Uterus (tissue), 4 donors: ENCODE measurements around the gene SH3BP2. TPM values are rescaled to one million over a fixed set of nuclear protein-coding genes. Genes with fewer than 3 reads are reported as not detected.

Experiments
- DNase-seq, 2 donors: peaks; one replicate each; pipeline ENCODE4 v3.0.0-alpha.2; 2019 to 2020
- H3K27ac ChIP-seq, 2 donors: fragments of 200-600 bp; sonication (generic); 1 replicate in 1 of 2; 2 replicates in 1 of 2; pipeline ENCODE4 v1.5.1; 2016 to 2018
- H3K27me3 ChIP-seq, 2 donors: fragments of 200-600 bp; sonication (generic); one replicate each; pipeline ENCODE4 v1.5.1; 2018 to 2019; ENCODE audit warnings: control low read depth in 1 of 2
- H3K36me3 ChIP-seq, 2 donors: fragments of 200-600 bp; sonication (generic); one replicate each; pipeline ENCODE4 v1.5.1; 2019; ENCODE audit warnings: control low read depth in 1 of 2
- H3K4me1 ChIP-seq, 2 donors: fragments of 200-600 bp; sonication (generic); one replicate each; pipeline ENCODE4 v1.5.1; 2018 to 2019; ENCODE audit warnings: control low read depth in 1 of 2
- H3K4me3 ChIP-seq, 2 donors: fragments of 200-600 bp; sonication (generic); 1 replicate in 1 of 2; 2 replicates in 1 of 2; pipeline ENCODE4 v1.5.1; 2018 to 2019; ENCODE audit warnings: mild to moderate bottlenecking in 1 of 2
- H3K9me3 ChIP-seq, 2 donors: fragments of 200-600 bp; sonication (generic); one replicate each; pipeline ENCODE4 v1.5.1; 2019; ENCODE audit warnings: control low read depth in 1 of 2
- CTCF ChIP-seq, 4 experiments: fragments of 200-600 bp in 2 of 4; fragments of 450-650 bp in 2 of 4; sonication (generic) in 2 of 4; IDR thresholded peaks; one replicate each; pipeline ENCODE4 v1.5.1; 2016 to 2019; ENCODE audit warnings: antibody characterized with exemption in 4 of 4, mild to moderate bottlenecking in 2 of 4, moderate library complexity in 1 of 4
- POLR2A ChIP-seq, 2 donors: fragments of 450-650 bp; IDR thresholded peaks; one replicate each; pipeline ENCODE4 v1.6.1; 2016; ENCODE audit warnings: antibody characterized with exemption in 2 of 2, mild to moderate bottlenecking in 1 of 2, moderate library complexity in 1 of 2
- intact Hi-C: fragments of 100-400 bp; cut with DNase I; formaldehyde crosslinking; loops from one replicate; pipeline ENCODE4 v1.15.1; 2023; ENCODE audit warnings: low total_unique reads
- total RNA-seq, 4 donors: library from RNA; depleted of rRNA in 3 of 4; stranded (reverse); fragments of >200 nt in 3 of 4; gene quantifications; one replicate each; pipeline versions ENCODE4 v1.1.0 to v1.2.4, GENCODE V29; 2014 to 2023
- donor health status: DM: yes; HTN: yes; CAD: no.

SH3BP2 gene
- total RNA-seq, 4 donors from 2014 or later: 6.4 to 50.0 (median 29.3) TPM

GRCh38 chr4:2804449-2804972 is 11.6 kb downstream of the SH3BP2 start:
- no peak for DNase-seq
- Histone ChIP-seq H3K27ac (no peak overlapping the region), H3K36me3 (no peaks in the 10 kb centered on the region), H3K4me1 (peaks cover 0 to 15% of the 10 kb centered on the region in 2 donors), H3K4me3 (no peak overlapping the region), H3K27me3 (no peaks in the 10 kb centered on the region), H3K9me3 (no peaks in the 10 kb centered on the region)
- intact Hi-C loops: no loop called here
- TF ChIP-seq POLR2A (IDR thresholded peaks at IDR 0.05): no peak
- TF ChIP-seq CTCF (IDR thresholded peaks at IDR 0.05): no peak

GRCh38 chr4:2804973-2805501 is 12.2 kb downstream of the SH3BP2 start:
- peaks cover 0 to 15% of the 10 kb centered on the region in 2 donors for H3K4me1 ChIP-seq
- H3K9me3 ChIP-seq: no peaks in the 10 kb centered on the region
- no peak for DNase-seq
- intact Hi-C loops: no loop called here
- peak overlapping the region in 1 of 2 donors; percentile 30 for H3K27ac ChIP-seq
- no peak for TF ChIP-seq CTCF (IDR thresholded peaks at IDR 0.05)
- TF ChIP-seq POLR2A (IDR thresholded peaks at IDR 0.05): no peak
- H3K36me3 ChIP-seq: no peaks in the 10 kb centered on the region
- no peak overlapping the region for H3K4me3 ChIP-seq
- no peaks in the 10 kb centered on the region for H3K27me3 ChIP-seq

GRCh38 chr4:2805712-2806389 is 13.0 kb downstream of the SH3BP2 start:
- Histone ChIP-seq H3K36me3 (no peaks in the 10 kb centered on the region), H3K27ac (peak overlapping the region; percentile 44 to 50), H3K27me3 (no peaks in the 10 kb centered on the region), H3K9me3 (no peaks in the 10 kb centered on the region), H3K4me3 (no peak overlapping the region), H3K4me1 (peaks cover 0 to 9% of the 10 kb centered on the region in 2 donors)
- TF ChIP-seq CTCF (IDR thresholded peaks at IDR 0.05) (no peak), POLR2A (IDR thresholded peaks at IDR 0.05) (no peak)
- DNase-seq: peak in 1 of 2 donors; percentile 56
- intact Hi-C loops: no loop called here

GRCh38 chr4:2806390-2807355 is 13.8 kb downstream of the SH3BP2 start:
- DNase-seq: peak; percentile 49 to 60
- H3K36me3 ChIP-seq: no peaks in the 10 kb centered on the region
- peaks cover 0 to 7% of the 10 kb centered on the region in 2 donors for H3K4me1 ChIP-seq
- no peaks in the 10 kb centered on the region for H3K27me3 ChIP-seq
- no peak overlapping the region for H3K4me3 ChIP-seq
- TF ChIP-seq CTCF (IDR thresholded peaks at IDR 0.05) (no peak), POLR2A (IDR thresholded peaks at IDR 0.05) (no peak)
- intact Hi-C loops: no loop called here
- peak overlapping the region; percentile 44 to 50 for H3K27ac ChIP-seq
- no peaks in the 10 kb centered on the region for H3K9me3 ChIP-seq
